ENCODE data around the gene GART. TPM values are rescaled to one million over a fixed set of nuclear protein-coding genes. Genes with fewer than 3 reads are reported as not detected.

Gene GART
- total RNA-seq, 2 experiments from 2014 or later, result 223 to 231 TPM

GRCh38 chr21:33554236-33554981 lies 12.5 kb upstream of the GART start:
- no peaks in the 10 kb centered on the region for H3K27me3 Mint-ChIP-seq
- peaks cover 54% of the 10 kb centered on the region for H3K4me1 Mint-ChIP-seq
- CTCF ChIA-PET, result interaction anchor here (1.0 to 2.1 kb wide), 5 partner anchors 10 to 32 kb away, joined by 3 to 6 read pairs (median 3); no protein-coding TSS in a partner anchor
- intact Hi-C loops (cut with DNase I, micrococcal nuclease), result no loop called here
- H3K27ac Mint-ChIP-seq, result peak overlapping the region; percentile 2
- ATAC-seq (no peak), DNase-seq (no peak)
- H3K4me3 Mint-ChIP-seq, result peak overlapping the region; percentile 2
- POLR2A ChIA-PET, result interaction anchor here (1.3 to 1.7 kb wide), 2 partner anchors 10 kb away, joined by 6 to 8 read pairs; no protein-coding TSS in a partner anchor
- no peaks in the 10 kb centered on the region for H3K9me3 Mint-ChIP-seq (ENCODE audit: low read depth)
- peaks cover 84% of the 10 kb centered on the region for H3K36me3 Mint-ChIP-seq (ENCODE audit: low read depth)

DNA sequence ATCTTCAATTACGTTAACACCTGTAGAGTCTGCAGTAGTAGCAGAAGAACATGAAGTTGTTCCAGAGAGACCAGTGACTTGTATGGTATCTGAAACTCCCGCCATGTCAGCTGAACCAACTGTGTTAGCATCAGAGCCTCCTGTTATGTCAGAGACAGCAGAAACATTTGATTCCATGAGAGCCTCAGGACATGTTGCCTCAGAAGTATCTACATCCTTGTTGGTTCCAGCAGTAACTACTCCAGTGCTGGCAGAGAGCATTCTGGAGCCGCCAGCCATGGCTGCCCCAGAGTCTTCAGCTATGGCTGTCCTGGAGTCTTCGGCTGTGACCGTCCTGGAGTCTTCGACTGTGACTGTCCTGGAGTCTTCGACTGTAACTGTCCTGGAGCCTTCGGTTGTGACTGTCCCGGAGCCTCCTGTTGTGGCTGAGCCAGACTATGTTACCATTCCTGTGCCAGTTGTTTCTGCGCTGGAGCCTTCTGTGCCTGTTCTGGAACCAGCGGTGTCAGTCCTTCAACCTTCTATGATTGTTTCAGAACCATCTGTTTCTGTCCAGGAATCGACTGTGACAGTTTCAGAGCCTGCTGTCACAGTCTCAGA lies 11.2 kb upstream of the GART start:
- ChIA-PET POLR2A (no interaction called here), CTCF (no interaction called here)
- Mint-ChIP-seq H3K27ac (peak overlapping the region; percentile 42), H3K9me3 (ENCODE audit: low read depth) (no peaks in the 10 kb centered on the region), H3K4me1 (peaks cover 56% of the 10 kb centered on the region), H3K27me3 (no peaks in the 10 kb centered on the region), H3K36me3 (ENCODE audit: low read depth) (peaks cover 84% of the 10 kb centered on the region), H3K4me3 (no peak overlapping the region)
- no peak for ATAC-seq
- no peak for DNase-seq
- intact Hi-C loops (cut with DNase I, micrococcal nuclease), result loop anchor here in 1 of 2 experiments (2.0 kb wide), 1 partner anchor 14 kb away; no protein-coding TSS in a partner anchor

DNA sequence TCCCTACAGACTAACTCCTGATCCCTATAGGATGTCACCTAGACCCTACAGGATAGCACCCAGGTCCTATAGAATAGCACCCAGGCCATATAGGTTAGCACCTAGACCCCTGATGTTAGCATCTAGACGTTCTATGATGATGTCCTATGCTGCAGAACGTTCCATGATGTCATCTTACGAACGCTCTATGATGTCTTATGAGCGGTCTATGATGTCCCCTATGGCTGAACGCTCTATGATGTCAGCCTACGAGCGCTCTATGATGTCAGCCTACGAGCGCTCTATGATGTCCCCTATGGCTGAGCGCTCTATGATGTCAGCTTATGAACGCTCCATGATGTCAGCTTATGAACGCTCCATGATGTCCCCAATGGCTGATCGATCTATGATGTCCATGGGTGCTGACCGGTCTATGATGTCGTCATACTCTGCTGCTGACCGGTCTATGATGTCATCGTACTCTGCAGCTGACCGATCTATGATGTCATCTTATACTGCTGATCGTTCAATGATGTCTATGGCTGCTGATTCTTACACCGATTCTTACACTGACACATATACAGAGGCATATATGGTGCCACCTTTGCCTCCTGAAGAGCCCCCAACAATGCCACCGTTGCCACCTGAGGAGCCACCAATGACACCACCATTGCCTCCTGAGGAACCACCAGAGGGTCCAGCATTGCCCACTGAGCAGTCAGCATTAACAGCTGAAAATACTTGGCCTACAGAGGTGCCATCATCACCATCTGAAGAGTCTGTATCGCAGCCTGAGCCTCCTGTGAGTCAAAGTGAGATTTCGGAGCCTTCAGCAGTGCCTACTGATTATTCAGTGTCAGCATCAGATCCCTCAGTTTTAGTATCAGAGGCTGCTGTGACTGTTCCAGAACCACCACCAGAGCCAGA lies 10.4 kb upstream of the GART start:
- no peak overlapping the region for H3K4me3 Mint-ChIP-seq
- ATAC-seq (peak; percentile 51), DNase-seq (no peak)
- peak overlapping the region; percentile 60 for H3K27ac Mint-ChIP-seq
- no peaks in the 10 kb centered on the region for H3K9me3 Mint-ChIP-seq (ENCODE audit: low read depth)
- ChIA-PET CTCF (interaction anchor here (0.6 kb wide), 1 partner anchor 37 kb away, joined by 3 read pairs; no protein-coding TSS in a partner anchor), POLR2A (no interaction called here)
- peaks cover 80% of the 10 kb centered on the region for H3K36me3 Mint-ChIP-seq (ENCODE audit: low read depth)
- H3K4me1 Mint-ChIP-seq, result peaks cover 54% of the 10 kb centered on the region
- no peaks in the 10 kb centered on the region for H3K27me3 Mint-ChIP-seq
- intact Hi-C loops (cut with DNase I, micrococcal nuclease), result loop anchor here in 1 of 2 experiments (2.0 kb wide), 1 partner anchor 14 kb away; no protein-coding TSS in a partner anchor

DNA sequence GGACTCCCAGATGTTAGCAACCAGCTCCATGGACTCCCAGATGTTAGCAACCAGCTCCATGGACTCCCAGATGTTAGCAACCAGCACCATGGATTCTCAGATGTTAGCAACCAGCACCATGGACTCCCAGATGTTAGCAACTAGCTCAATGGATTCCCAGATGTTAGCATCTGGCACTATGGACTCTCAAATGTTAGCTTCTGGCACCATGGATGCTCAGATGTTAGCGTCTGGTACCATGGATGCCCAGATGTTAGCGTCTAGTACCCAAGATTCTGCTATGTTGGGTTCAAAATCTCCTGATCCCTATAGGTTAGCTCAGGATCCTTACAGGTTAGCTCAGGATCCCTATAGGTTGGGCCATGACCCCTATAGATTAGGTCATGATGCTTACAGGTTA lies 9.7 kb upstream of the GART start:
- DNase-seq, result no peak
- no peak for ATAC-seq

DNA sequence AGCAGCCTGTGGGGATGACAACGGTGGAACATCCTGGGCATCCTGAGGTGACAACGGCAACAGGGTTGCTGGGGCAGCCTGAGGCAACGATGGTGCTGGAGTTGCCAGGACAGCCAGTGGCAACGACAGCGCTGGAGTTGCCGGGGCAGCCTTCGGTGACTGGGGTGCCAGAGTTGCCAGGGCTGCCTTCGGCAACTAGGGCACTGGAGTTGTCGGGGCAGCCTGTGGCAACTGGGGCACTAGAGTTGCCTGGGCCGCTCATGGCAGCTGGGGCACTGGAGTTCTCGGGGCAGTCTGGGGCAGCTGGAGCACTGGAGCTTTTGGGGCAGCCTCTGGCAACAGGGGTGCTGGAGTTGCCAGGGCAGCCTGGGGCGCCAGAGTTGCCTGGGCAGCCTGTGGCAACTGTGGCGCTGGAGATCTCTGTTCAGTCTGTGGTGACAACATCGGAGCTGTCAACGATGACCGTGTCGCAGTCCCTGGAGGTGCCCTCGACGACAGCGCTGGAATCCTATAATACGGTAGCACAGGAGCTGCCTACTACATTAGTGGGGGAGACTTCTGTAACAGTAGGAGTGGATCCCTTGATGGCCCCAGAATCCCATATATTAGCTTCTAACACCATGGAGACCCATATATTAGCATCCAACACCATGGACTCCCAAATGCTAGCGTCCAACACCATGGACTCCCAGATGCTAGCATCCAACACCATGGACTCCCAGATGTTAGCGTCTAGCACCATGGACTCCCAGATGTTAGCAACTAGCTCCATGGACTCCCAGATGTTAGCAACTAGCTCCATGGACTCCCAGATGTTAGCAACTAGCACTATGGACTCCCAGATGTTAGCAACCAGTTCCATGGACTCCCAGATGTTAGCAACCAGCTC lies 9.1 kb upstream of the GART start:
- intact Hi-C loops (cut with DNase I, micrococcal nuclease), result no loop called here
- no peaks in the 10 kb centered on the region for H3K9me3 Mint-ChIP-seq (ENCODE audit: low read depth)

More for the DNA sequence above, 9.7 kb upstream of the GART start:
- CTCF ChIA-PET, result interaction anchor here (0.8 kb wide), 1 partner anchor 104 kb away, joined by 3 read pairs; no protein-coding TSS in a partner anchor
- no peaks in the 10 kb centered on the region for H3K27me3 Mint-ChIP-seq
- POLR2A ChIA-PET, result interaction anchor here (0.6 to 0.7 kb wide), 2 partner anchors 43 to 804 kb away, joined by 4 read pairs; no protein-coding TSS in a partner anchor
- H3K4me1 Mint-ChIP-seq, result peaks cover 52% of the 10 kb centered on the region
- no peak overlapping the region for H3K4me3 Mint-ChIP-seq
- peaks cover 79% of the 10 kb centered on the region for H3K36me3 Mint-ChIP-seq (ENCODE audit: low read depth)
- intact Hi-C loops (cut with DNase I, micrococcal nuclease), result loop anchor here in 1 of 2 experiments (2.0 kb wide), 1 partner anchor 15 kb away; no protein-coding TSS in a partner anchor
- H3K9me3 Mint-ChIP-seq (ENCODE audit: low read depth), result no peaks in the 10 kb centered on the region
- no peak overlapping the region for H3K27ac Mint-ChIP-seq

DNA sequence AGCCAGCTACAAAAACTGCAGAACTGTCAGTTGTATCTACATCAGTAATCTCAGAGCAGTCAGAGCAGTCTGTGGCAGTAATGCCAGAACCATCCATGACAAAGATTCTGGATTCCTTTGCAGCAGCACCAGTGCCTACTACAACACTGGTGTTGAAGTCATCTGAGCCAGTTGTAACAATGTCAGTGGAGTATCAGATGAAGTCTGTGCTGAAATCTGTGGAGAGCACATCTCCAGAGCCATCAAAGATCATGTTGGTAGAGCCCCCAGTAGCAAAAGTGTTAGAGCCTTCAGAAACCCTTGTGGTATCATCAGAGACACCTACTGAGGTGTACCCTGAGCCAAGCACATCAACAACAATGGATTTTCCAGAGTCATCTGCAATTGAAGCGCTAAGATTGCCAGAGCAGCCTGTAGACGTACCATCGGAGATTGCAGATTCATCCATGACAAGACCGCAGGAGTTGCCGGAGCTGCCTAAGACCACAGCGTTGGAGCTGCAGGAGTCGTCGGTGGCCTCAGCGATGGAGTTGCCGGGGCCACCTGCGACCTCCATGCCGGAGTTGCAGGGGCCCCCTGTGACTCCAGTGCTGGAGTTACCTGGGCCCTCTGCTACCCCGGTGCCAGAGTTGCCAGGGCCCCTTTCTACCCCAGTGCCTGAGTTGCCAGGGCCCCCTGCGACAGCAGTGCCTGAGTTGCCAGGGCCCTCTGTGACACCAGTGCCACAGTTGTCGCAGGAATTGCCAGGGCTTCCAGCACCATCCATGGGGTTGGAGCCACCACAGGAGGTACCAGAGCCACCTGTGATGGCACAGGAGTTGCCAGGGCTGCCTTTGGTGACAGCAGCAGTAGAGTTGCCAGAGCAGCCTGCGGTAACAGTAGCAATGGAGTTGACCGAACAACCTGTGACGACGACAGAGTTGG lies 8.2 kb upstream of the GART start:
- Mint-ChIP-seq H3K4me1 (peaks cover 47% of the 10 kb centered on the region), H3K4me3 (no peak overlapping the region), H3K27me3 (no peaks in the 10 kb centered on the region), H3K27ac (no peak overlapping the region), H3K9me3 (ENCODE audit: low read depth) (no peaks in the 10 kb centered on the region), H3K36me3 (ENCODE audit: low read depth) (peaks cover 69% of the 10 kb centered on the region)
- CTCF ChIA-PET, result interaction anchor here (1.1 kb wide), 1 partner anchor 8 kb away, joined by 4 read pairs; no protein-coding TSS in a partner anchor
- POLR2A ChIA-PET, result no interaction called here
- intact Hi-C loops (cut with DNase I, micrococcal nuclease), result no loop called here
- no peak for DNase-seq
- ATAC-seq, result no peak

More for the DNA sequence above, 9.1 kb upstream of the GART start:
- POLR2A ChIA-PET, result interaction anchor here (0.6 to 0.7 kb wide), 2 partner anchors 43 to 804 kb away, joined by 4 read pairs; no protein-coding TSS in a partner anchor
- peaks cover 75% of the 10 kb centered on the region for H3K36me3 Mint-ChIP-seq (ENCODE audit: low read depth)
- DNase-seq, result no peak
- no peak for ATAC-seq
- no peak overlapping the region for H3K27ac Mint-ChIP-seq
- CTCF ChIA-PET, result interaction anchor here (0.8 kb wide), 1 partner anchor 104 kb away, joined by 3 read pairs; no protein-coding TSS in a partner anchor
- no peaks in the 10 kb centered on the region for H3K27me3 Mint-ChIP-seq
- peaks cover 48% of the 10 kb centered on the region for H3K4me1 Mint-ChIP-seq
- no peak overlapping the region for H3K4me3 Mint-ChIP-seq

- Mint-ChIP-seq H3K4me3 (peak overlapping the region; percentile 85), H3K27ac (peak overlapping the region; percentile 63)
- POLR2A ChIA-PET, result no interaction called here
These were observed 4.2 kb upstream of the GART start for GRCh38 chr21:33546086-33546485.

GRCh38 chr21:33544451-33545195 lies 2.7 kb upstream of the GART start:
- ATAC-seq (no peak), DNase-seq (no peak)
- H3K27ac Mint-ChIP-seq, result peak overlapping the region; percentile 98
- peaks cover 32% of the 10 kb centered on the region for H3K4me1 Mint-ChIP-seq
- H3K36me3 Mint-ChIP-seq (ENCODE audit: low read depth), result peaks cover 56% of the 10 kb centered on the region
- H3K27me3 Mint-ChIP-seq, result no peaks in the 10 kb centered on the region
- peak overlapping the region; percentile 85 for H3K4me3 Mint-ChIP-seq
- ChIA-PET POLR2A (interaction anchor here (0.6 to 1.8 kb wide), 2 partner anchors 10 to 80 kb away, joined by 3 to 8 read pairs; no protein-coding TSS in a partner anchor), CTCF (interaction anchor here (1.0 to 2.3 kb wide), 3 partner anchors 10 to 183 kb away, joined by 4 to 6 read pairs (median 5); no protein-coding TSS in a partner anchor)
- intact Hi-C loops (cut with DNase I, micrococcal nuclease), result loop anchor here (5.0 kb wide), 6 partner anchors 162 to 1812 kb away; partner anchors contain the start of genes ATP5PO (in 1 of the 2), CFAP298 (in 1 of the 2), IFNAR2 (in 1 of the 2) and PAXBP1 (in 1 of the 2)
- H3K9me3 Mint-ChIP-seq (ENCODE audit: low read depth), result no peaks in the 10 kb centered on the region

More at GRCh38 chr21:33546086-33546485, 4.2 kb upstream of the GART start:
- DNase-seq (no peak), ATAC-seq (no peak)
- Mint-ChIP-seq H3K36me3 (ENCODE audit: low read depth) (peaks cover 53% of the 10 kb centered on the region), H3K27me3 (no peaks in the 10 kb centered on the region), H3K4me1 (peaks cover 23% of the 10 kb centered on the region), H3K9me3 (ENCODE audit: low read depth) (no peaks in the 10 kb centered on the region)
- intact Hi-C loops (cut with DNase I, micrococcal nuclease), result no loop called here
- CTCF ChIA-PET, result interaction anchor here (1.0 kb wide), 1 partner anchor 55 kb away, joined by 3 read pairs; the partner anchor contains the start of gene DNAJC28
